Suppressor macrophage treated with lipopolysaccharide for 1 hour (primary cell): ENCODE results near the gene MEGF6.
A peak's percentile ranks its signal among the peaks of the same experiment; 100 is the strongest.
"Not testable (repeated sequence)": the region's sequence is repeated elsewhere in the genome, so short reads cannot be mapped to it uniquely, and the experiment has no call there.

ENCODE experiments used
- DNase-seq, 3 donors: peaks; one replicate each; pipeline ENCODE4 v3.0.0-alpha.2; 2020 to 2022

Gene MEGF6

DNA sequence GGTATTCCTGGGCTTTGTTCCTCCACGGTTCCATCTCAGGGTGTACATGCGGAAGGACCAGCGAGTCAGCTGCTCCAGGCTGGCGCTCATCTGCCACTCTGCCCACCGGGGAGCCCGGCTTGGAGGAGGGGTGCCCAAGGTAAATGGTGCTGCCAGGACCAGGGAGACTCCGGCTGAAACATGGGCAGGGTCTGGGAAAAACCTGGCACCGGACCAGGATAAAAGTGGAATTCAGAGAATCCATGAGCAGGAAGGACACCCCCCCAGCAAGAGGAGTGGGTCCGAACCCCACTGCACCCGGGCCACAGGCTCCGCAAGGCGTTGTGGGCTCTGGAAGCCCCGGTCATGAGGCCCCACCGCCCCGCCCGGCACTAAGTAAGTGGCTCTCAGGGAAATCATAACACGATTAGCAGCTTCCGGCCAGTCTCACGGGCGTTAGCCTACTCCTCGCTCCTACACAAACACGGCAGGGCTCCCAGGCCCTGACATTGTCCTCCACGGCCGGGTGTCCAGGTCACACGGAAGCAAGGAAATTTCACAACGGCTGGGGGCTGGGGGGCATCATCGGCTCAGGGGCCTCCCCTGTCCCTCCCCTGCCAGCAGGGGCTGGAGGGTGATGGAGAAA, 21.1 kb downstream of the MEGF6 start:
- no peak for DNase-seq

DNA sequence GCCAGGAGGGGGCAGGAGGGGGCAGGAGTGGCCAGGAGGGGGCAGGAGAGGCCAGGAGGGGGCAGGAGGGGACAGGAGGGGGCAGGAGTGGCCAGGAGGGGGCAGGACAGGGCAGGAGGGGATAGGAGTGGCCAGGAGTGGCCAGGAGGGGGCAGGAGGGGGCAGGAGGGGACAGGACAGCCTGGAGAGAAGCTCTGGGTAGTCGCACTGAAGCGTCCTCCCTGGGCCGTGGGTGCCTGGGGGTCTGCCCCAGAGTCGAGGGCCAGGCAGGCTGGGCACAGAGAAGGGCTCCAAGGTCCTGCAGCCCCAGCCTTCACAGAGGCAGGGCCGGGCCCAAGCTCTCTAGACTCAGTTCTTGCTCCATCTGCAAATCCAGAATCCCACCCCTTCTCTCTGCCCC, 22.9 kb downstream of the MEGF6 start:
- peak in 1 of 3 donors; percentile 37 for DNase-seq

DNA sequence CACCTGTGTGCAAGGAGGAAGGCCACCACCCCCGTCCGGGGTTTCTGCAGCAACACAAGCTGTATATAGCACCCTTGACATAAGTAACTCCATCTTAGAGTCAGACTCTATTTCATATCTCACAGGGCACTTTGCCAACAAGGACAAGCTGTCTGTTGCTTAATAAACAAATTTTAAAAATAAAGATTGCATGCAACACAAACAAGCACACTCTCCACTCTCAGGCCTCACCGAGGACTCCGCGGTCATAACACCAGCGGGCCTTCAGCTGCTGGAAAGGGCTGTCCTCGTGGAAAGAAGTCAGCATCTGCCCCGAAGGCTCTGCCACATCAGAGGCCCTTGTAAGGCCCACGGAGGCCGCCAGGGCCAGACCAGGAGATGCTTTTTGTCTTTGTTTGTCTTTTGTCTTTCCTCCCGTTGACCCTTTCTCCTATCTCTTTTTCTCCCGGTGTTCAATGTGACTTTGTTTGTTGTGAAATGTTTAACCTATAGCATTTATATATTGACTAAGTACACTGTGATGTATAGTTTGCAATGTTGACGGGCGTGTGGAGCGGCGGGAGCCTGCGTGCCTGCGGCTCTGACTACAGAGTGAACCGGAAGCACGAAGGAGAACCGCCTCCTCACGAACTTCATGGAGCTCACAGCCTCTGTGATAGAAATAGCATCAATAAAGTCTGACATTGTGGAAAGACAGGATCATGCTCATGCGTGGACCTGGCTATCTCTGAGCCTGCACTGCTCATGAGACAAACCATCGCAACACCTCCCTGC, 24.1 kb downstream of the MEGF6 start:
- DNase-seq: no peak

DNA sequence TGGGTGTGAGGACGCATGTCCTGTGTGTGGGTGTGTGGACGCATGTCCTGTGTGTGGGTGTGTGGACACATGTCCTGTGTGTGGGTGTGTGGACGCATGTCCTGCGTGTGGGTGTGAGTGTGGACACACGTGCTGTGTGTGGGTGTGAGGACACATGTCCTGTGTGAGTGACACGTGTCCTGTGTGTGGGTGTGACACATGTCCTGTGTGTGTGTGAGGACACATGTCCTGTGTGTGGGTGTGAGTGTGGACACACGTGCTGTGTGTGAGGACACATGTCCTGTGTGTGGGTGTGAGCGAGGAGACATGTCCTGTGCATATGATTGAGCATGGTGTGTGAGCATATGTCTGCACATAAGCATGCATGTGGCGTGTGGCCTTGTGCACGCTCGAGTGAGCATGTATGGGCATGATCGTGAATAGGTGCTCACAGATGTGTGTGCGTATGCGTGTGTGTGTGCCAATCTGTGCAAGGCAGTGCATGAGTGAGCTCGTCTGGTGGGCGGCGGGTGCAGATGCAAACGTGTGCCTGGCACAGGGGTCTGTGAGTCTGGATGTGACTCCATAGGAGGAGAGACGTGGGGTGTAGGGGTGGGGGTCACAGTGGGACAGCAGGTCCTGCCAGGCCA, 25.3 kb downstream of the MEGF6 start:
- DNase-seq: no peak

DNA sequence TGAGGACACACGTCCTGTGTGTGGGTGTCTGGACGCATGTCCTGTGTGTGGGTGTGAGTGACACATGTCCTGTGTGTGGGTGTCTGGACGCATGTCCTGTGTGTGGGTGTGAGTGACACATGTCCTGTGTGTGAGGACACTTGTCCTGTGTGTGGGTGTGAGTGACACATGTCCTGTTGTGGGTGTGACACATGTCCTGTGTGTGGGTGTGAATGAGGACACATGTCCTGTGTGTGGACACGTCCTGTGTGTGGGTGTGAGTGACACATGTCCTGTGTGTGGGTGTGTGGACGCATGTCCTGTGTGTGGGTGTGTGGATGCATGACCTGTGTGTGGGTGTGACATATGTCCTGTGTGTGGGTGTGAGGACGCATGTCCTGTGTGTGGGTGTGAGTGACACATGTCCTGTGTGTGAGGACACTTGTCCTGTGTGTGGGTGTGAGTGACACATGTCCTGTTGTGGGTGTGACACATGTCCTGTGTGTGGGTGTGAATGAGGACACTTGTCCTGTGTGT, 25.9 kb downstream of the MEGF6 start:
- not testable (repeated sequence) for DNase-seq

DNA sequence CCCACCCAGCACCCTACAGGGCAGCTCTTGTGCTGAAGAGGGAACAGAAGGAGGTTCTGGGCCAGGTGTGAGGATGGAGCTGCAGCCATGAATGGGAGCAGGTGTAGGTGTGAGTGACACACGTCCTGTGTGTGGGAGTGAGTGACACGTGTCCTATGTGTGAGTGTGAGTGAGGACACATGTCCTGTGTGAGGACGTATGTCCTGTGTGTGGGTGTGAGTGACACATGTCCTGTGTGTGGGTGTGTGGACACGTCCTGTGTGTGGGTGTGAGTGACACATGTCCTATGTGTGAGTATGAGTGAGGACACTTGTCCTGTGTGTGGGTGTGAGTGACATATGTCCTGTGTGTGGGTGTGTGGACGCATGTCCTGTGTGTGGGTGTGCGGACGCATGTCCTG, 26.4 kb downstream of the MEGF6 start:
- DNase-seq: peak; percentile 18 to 33 (median 19)

DNA sequence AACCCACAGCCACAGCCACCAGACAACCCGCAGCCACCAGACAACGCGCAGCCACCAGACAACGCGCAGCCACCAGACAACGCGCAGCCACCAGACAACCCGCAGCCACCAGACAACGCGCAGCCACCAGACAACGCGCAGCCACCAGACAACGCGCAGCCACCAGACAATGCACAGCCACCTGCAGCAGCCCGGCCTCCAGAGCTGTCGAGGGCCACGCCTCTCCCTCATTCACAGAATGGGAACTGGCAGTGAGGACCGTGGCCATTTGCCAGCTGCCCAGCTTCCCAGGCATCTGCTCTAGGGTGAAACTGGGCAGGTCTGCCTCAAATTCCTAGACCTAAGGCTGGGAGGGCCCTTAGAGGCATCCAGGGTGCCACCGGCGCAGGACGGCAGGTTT, 27.6 kb downstream of the MEGF6 start:
- DNase-seq: not testable (repeated sequence)

DNA sequence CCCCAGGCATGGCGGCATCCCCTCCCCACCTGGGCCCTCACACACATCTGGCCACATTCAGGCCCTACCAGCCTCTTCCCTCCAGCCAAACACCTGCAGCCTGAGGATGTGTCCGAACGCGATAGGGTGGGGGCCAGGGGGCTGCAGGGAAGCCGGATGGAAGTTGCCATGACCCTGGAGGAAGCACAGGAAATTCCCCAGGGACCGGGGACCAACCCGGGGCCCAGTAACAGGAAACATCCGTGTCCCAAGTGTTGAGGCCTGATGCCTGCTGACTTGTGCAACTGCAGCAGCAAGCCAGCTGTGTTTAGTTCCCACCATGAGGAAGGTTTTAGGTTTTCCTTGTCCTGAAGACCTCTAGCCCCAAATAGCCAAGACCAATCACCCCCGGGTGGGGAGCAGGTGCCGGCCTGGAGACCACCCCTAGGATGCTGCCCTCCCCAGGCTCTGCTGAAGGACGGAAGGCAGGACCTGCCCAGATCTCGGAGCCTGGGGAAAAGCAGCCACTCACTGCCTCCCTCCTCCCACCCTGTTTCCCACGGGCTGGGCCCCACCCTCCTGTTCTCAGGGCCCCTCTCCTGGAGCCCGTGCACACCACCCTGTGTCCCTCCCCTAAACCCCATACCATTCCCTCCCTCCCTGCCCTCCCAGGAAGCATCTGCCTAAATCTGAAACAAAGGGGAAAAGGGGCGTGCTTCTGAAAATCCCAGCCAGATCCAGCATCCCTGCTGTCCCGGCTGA, 29.8 kb downstream of the MEGF6 start:
- DNase-seq: no peak

DNA sequence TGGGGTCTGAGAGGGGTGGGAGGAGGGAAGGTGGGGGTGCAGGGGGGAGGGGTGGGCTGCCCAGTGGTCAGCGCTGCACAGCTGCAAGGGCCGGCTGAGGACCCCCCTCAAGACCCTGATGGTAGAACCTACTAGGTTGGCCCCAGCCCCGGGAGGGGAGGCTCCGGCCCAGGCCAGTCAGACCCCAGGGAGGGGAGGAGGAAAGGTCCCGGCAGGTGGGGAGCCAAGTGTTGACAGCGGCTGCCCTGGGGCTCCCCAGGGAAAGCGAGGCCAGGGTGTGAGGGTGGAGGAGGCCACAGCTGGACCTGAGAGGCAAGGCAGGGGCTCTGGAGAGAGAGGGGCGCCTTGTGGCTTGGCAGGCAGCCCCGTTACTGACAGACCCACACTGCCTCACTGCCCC, 31.1 kb downstream of the MEGF6 start:
- no peak for DNase-seq

DNA sequence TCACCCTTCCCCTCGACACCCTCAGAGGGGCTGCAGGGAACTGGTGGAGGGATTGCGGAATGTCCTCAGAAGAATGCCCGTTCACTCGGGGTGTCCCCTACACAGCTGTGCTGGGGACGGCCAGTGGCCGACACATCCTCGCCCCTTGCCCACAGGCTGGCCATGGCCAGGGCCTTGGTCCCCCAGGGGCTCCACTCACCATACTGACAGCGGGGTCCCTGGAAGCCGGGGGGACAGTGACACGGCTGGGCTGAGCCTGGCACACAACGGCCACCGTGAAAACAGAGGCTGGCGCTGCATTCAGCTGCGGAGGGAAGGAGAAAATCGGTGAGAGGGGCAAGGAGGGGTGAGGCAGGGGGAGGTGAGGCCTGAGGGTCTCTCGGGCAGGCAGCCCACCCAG, 31.7 kb downstream of the MEGF6 start:
- no peak for DNase-seq

DNA sequence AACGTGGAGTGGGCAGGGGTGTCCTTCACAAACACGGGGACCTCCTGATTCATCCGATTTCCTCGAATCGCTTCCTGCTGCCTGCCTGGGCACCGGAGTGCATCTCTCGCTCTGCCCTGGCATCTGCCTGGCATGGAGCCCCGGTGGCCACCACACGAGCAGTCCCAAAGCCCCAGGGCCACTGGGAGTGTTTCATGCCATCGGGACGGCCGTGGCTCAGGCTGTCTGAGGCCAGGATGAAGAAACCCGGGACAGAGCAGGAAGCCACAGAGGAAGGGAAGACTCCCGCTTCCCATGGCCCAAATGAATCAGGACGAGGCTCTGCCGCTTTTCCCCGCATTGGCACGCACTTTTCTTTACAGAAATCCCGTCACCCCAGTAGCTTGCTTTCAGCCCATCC, 32.4 kb downstream of the MEGF6 start:
- no peak for DNase-seq

DNA sequence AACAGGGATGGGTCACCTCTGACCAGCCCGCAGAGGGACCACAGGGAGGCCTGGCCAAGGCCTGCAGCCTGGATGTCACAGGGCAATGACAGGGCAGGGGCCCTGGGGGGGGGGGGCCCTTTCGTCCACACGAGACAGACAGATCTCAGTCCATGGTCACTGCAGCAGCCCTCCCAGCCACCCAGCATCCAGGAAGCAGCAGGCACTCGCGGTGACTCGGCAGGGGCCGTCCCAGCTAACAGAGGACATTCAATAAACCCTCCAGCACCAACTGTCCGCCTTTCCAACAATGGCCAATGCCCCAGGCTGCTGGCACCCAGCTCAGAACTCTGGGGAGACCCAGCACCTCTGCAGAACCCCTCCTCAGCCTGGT, 32.9 kb downstream of the MEGF6 start:
- DNase-seq: no peak

DNA sequence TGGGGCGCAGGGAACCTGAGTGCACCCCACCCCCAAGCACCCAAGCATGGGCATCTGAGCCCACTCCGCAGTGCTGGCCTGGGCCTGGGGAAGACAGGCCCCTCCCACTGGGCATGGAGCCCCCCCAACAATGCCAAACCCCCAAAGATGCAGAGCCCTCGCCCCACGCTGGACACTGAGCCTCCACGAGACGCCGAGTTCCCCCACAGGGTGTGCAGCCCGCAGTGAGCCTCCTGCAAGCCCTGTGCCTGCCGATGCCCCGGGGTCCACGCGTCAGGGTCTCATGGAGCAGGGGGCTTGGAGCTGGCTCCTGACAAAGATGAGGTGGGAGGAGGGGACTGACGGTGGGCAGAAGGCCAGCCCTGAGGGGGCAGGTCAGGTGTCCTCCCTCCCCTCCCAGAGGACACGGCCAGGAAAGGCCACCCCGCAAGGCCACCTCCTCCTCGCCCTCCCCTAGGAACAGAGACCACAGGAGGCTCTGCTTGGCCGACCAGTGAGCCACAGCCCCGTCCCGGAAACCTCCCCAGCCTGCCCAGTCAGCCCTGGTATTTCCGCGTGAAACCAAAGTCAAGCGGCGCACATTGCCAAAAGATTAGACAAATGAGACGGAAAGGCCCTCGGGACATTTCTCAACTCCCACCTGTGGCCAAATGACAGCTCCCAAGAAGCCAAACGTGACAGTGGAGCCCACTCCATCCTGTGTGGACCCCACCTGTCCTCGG, 33.4 kb downstream of the MEGF6 start:
- no peak for DNase-seq

DNA sequence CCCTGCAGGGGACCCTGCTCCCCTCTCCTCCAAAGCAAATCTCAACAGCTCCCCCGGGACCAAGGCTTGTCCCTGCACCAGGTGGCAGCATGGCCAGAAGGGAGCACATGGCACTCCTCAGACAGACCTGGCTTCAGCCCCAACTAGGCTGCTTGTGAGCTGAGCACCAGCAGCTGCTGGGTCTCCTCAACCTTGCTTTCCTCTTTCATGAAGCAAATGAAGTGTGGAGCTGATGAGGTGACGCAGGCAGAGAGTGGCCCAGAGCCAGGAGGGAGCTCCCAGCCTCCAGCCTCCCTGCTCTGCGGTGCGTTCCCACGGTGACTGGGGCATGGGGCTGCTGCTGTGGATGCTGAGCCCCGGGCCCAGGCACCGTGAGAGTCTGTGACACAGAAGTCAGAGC, 34.0 kb downstream of the MEGF6 start:
- no peak for DNase-seq

DNA sequence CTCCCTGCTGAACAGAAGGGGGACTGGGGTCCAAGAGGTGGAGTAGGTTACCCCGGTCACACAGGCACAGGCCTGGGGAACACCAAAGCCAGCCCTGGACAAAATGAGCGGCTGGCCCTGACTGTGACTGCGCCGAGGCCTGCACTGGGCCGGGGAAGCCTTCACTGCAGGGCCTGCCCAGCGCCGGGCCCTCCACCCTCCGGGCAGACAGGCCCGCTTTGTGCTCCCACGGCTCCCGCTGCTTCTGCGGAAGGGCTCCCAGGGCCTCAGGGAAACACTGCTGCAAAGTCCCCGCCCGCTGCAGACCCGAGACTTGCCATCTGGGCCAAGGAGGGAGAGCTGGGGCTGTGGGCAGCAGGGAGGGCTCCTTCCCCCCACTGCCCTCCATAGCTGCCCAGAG, 35.3 kb downstream of the MEGF6 start:
- DNase-seq: no peak

DNA sequence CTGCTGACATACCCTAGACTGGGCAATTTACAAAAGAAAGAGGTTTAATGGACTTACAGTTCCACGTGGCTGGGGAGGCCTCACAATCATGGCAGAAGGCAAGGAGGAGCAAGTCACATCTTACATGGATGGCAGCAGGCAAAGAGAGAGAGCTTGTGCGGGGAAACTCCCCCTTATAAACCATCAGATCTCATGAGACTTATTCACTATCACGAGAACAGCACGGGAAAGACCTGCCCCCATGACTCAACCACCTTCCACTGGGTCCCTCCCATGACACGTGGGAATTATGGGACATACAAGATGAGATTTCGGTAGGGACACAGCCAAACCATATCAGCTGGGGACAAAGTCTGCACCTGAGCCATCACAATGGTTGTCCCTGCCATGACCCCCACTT, 35.8 kb downstream of the MEGF6 start:
- not testable (repeated sequence) for DNase-seq

DNA sequence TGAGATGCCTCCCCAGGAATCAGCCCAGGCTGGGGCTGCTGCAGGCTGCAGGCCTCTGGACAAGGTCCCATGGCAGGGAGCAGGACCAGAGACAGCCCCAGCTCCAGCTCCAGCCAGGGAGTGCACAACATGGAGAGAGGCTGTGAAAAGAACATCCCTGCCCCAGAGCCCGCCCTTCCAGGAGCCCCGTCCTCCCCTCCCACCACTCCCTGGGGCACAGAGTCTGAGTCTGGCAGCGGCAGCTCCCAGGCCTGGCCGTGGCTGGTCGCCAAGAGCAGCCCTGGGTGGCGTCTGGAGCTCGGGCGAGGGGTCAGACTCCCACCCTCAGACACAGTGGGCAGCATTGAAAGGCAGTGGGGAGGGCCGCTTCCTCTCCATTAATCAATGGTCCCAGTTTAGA, 37.8 kb downstream of the MEGF6 start:
- no peak for DNase-seq

DNA sequence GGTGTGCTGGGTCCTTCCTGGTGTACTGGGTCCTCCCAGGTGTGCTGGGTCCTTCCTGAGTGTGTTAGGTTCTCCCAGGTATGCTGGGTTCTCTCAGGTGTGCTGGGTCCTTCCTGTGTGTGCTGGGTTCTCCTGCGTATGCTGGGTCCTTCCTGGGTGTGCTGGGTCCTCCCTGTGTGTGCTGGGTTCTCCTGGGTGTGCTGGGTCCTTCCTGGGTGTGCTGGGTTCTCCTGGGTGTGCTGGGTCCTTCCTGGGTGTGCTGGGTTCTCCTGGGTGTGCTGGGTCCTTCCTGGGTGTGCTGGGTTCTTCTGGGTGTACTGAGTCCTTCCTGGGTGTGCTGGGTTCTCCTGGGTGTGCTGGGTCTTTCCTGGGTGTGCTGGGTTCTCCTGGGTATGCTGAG, 38.7 kb downstream of the MEGF6 start:
- not testable (repeated sequence) for DNase-seq

DNA sequence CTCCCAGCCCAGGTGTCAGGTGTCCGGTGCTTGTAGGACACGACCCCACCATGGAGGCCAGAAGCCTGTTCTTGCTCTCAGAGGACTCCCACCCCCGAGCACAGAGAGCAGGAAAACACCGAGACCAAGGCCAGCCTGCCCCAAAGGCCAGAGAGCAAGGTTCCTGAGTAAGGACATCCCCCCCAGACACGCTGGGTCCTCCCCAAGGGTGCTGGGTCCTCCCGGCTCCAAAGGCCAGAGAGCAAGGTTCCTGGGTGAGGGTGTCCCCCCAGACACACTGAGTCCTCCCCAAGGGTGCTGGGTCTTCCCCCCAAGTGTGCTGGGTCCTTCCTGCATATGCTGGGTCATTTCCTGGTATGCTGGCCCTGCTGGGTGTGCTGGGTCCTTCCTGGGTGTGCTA, 40.0 kb downstream of the MEGF6 start:
- no peak for DNase-seq

DNA sequence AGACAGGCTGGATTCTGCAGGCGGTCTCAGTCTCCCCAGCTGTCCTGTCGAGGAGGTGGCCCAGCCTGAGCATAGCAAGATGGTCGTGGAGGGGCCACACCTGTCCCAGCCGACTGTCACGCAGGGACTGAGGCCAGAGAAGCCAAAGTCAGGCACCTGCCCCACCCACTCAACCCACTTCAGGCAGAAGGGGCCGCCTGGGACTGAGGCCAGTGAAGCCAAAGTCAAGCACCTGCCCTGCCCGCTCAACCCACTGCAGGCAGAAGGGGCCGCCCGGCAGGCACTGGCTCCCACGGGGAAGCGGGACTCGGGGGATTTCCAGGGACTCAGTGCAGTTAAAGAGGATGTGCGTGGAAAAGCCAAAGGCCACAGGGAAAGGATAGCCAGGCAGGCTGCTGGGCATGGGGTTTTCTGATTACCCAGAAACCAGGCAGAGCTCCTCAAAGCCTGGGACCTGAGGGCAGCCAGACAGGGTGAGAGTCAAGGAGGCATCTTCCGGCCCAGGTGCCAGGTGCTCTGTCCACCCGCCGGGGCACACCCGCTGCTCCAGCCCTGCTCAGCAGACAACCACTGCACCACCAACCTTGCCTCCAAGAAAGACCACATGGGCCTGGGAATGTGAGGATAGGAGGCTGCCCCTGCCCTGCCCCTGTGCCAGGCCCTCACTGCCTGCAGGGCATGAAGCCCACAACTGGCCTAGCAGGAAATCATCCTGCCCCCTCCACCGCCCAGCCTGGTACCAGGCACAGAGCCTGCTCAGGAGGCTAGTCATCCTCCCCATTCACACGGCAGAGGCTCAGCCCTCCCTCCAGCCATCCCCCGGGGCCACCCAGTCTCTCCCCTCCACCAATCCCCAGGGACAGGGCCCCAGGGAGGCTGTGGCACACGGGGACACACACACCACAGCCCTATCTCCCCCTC, 41.0 kb downstream of the MEGF6 start:
- peak in 2 of 3 donors; percentile 3 to 23 for DNase-seq

DNA sequence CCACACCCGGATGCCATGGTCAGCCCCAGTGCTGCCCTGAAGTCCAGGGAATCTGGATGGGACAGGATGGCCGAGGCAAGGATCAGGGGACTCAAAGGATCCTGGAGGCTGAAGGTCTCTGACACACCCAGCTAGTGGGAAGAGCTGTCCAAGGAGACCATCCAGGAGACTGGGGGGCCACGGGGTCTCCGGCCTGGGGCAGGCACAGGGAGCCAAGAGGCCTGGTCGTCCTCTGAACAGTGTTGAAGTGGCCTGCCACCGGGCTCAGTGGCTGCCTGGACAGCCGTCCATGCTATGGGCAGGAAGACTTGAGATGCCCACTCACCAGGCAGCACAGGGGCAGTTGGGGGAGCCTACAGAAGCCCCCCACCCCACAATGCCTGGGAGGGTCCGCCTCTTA, 41.9 kb downstream of the MEGF6 start:
- DNase-seq: no peak
